Neural progenitor cell (in vitro differentiated cells): Measurements from ENCODE around the gene PPP2R2C. TPM values are rescaled to one million over a fixed set of nuclear protein-coding genes. Genes with fewer than 3 reads are reported as not detected.

Experiments used
- DNase-seq: peaks from one replicate; pipeline ENCODE4 v3.0.0-alpha.2; 2016; ENCODE audit warnings: low spot score
- H2AFZ ChIP-seq: fragments of 200-600 bp; sonication (generic); replicated peaks from 2 replicates; pipeline ENCODE4 v1.6.1; 2016; ENCODE audit warnings: antibody characterized with exemption
- H3F3A ChIP-seq: fragments of 200-600 bp; sonication (generic); 2 replicates; pipeline ENCODE4 v1.6.1; 2016; ENCODE audit warnings: antibody characterized with exemption, low read depth
- H3K27ac ChIP-seq: fragments of 200-600 bp; sonication (generic); 2 replicates; pipeline ENCODE4 v1.5.1; 2016; ENCODE audit warnings: mild to moderate bottlenecking
- H3K27me3 ChIP-seq: fragments of 200-600 bp; sonication (generic); 2 replicates; pipeline ENCODE4 v1.6.1; 2016; ENCODE audit warnings: mild to moderate bottlenecking, moderate library complexity
- H3K36me3 ChIP-seq: fragments of 200-600 bp; sonication (generic); 2 replicates; pipeline ENCODE4 v1.5.1; 2016
- H3K4me1 ChIP-seq: fragments of 200-600 bp; sonication (generic); 2 replicates; pipeline ENCODE4 v1.6.1; 2016; ENCODE audit warnings: mixed run types
- H3K4me2 ChIP-seq: fragments of 200-600 bp; sonication (generic); 2 replicates; pipeline ENCODE4 v1.6.1; 2016
- H3K4me3 ChIP-seq: fragments of 200-600 bp; sonication (generic); 2 replicates; pipeline ENCODE4 v1.5.1; 2016
- H3K79me2 ChIP-seq: fragments of 200-600 bp; sonication (generic); 2 replicates; pipeline ENCODE4 v1.6.1; 2016; ENCODE audit warnings: low read depth
- H3K9ac ChIP-seq: fragments of 200-600 bp; sonication (generic); 2 replicates; pipeline ENCODE4 v1.6.1; 2016
- H3K9me3 ChIP-seq: fragments of 200-600 bp; sonication (generic); 2 replicates; pipeline ENCODE4 v1.5.1; 2016; ENCODE audit warnings: low read depth
- H4K20me1 ChIP-seq: fragments of 200-600 bp; sonication (generic); 2 replicates; pipeline ENCODE4 v1.6.1; 2016; ENCODE audit warnings: low read depth
- H3K27ac Mint-ChIP-seq: 3 replicates; pipeline ENCODE4 v1.8.0; 2021; ENCODE audit warnings: mixed read lengths
- H3K27me3 Mint-ChIP-seq: 2 replicates; pipeline ENCODE4 v1.8.0; 2022; ENCODE audit warnings: low read depth, mild to moderate bottlenecking, inconsistent platforms, moderate library complexity, mixed read lengths; ENCODE audit not compliant: insufficient read depth
- H3K36me3 Mint-ChIP-seq: 3 replicates; pipeline ENCODE4 v1.8.0; 2021; ENCODE audit warnings: mixed read lengths
- H3K4me1 Mint-ChIP-seq: 3 replicates; pipeline ENCODE4 v1.8.0; 2021; ENCODE audit warnings: mixed read lengths
- H3K4me3 Mint-ChIP-seq: 3 replicates; pipeline ENCODE4 v1.8.0; 2021; ENCODE audit warnings: mild to moderate bottlenecking, moderate library complexity, mixed read lengths
- H3K9me3 Mint-ChIP-seq: 3 replicates; pipeline ENCODE4 v1.8.0; 2020; ENCODE audit warnings: mixed read lengths
- EZH2 ChIP-seq: fragments of 200-600 bp; sonication (generic); IDR thresholded peaks from 2 replicates; pipeline ENCODE4 v1.6.1; 2017; ENCODE audit warnings: antibody characterized with exemption, mild to moderate bottlenecking, moderate library complexity
- EZH2phosphoT487 ChIP-seq: fragments of 200-600 bp; sonication (generic); IDR thresholded peaks from 2 replicates; pipeline ENCODE4 v1.6.1; 2017; ENCODE audit warnings: antibody characterized with exemption
- total RNA-seq: library from RNA; depleted of rRNA; stranded (reverse); fragments of >200 nt; gene quantifications from 2 replicates; pipeline ENCODE4 v1.2.3, GENCODE V29; 2015; ENCODE audit warnings: low replicate concordance
- TF ChIP-seq, protein P1 (sequence below): fragments of 200-600 bp; sonication (generic); IDR thresholded peaks from 2 replicates; pipeline ENCODE4 v1.5.1; 2017; ENCODE audit warnings: antibody characterized with exemption, mild to moderate bottlenecking

The PPP2R2C gene
- total RNA-seq, 1 donor from 2014 or later, result 3.5 TPM

- no peak for TF ChIP-seq EZH2phosphoT487
- TF ChIP-seq, protein P1, sequence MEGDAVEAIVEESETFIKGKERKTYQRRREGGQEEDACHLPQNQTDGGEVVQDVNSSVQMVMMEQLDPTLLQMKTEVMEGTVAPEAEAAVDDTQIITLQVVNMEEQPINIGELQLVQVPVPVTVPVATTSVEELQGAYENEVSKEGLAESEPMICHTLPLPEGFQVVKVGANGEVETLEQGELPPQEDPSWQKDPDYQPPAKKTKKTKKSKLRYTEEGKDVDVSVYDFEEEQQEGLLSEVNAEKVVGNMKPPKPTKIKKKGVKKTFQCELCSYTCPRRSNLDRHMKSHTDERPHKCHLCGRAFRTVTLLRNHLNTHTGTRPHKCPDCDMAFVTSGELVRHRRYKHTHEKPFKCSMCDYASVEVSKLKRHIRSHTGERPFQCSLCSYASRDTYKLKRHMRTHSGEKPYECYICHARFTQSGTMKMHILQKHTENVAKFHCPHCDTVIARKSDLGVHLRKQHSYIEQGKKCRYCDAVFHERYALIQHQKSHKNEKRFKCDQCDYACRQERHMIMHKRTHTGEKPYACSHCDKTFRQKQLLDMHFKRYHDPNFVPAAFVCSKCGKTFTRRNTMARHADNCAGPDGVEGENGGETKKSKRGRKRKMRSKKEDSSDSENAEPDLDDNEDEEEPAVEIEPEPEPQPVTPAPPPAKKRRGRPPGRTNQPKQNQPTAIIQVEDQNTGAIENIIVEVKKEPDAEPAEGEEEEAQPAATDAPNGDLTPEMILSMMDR, result no peak
- no peak for TF ChIP-seq EZH2
- Histone ChIP-seq H3K4me1 (peaks cover 20% of the 10 kb centered on the region), H3K27ac (no peak overlapping the region), H3K9me3 (no peaks in the 10 kb centered on the region), H4K20me1 (no peaks in the 10 kb centered on the region), H3K4me2 (no peak overlapping the region), H3K4me3 (no peak overlapping the region), H2AFZ (no peak overlapping the region), H3K36me3 (no peaks in the 10 kb centered on the region), H3K27me3 (no peaks in the 10 kb centered on the region), H3K79me2 (no peaks in the 10 kb centered on the region), H3F3A (peaks cover 5% of the 10 kb centered on the region), H3K9ac (no peak overlapping the region)
- Mint-ChIP-seq H3K27me3 (peaks cover 11% of the 10 kb centered on the region), H3K36me3 (no peaks in the 10 kb centered on the region), H3K4me1 (peaks cover 27% of the 10 kb centered on the region), H3K4me3 (no peak overlapping the region), H3K27ac (no peak overlapping the region), H3K9me3 (no peaks in the 10 kb centered on the region)
- DNase-seq, result no peak
Observed at GRCh38 chr4:6443035-6444023, 29.1 kb downstream of the PPP2R2C start.

GRCh38 chr4:6442555-6442954 lies 29.9 kb downstream of the PPP2R2C start:
- no peaks in the 10 kb centered on the region for H3K27me3 ChIP-seq
- no peak overlapping the region for H3K27ac Mint-ChIP-seq

GRCh38 chr4:6441758-6442157 lies 30.7 kb downstream of the PPP2R2C start:
- TF ChIP-seq EZH2 (no peak), EZH2phosphoT487 (no peak)
- TF ChIP-seq, protein P1, result no peak
- Mint-ChIP-seq H3K27me3 (peaks cover 7% of the 10 kb centered on the region), H3K4me3 (no peak overlapping the region), H3K27ac (no peak overlapping the region), H3K36me3 (no peaks in the 10 kb centered on the region), H3K9me3 (no peaks in the 10 kb centered on the region), H3K4me1 (peaks cover 13% of the 10 kb centered on the region)
- H3K27me3 ChIP-seq, result no peaks in the 10 kb centered on the region
- H3K9me3 ChIP-seq, result no peaks in the 10 kb centered on the region
- H3K4me3 ChIP-seq, result no peak overlapping the region
- no peak overlapping the region for H3K27ac ChIP-seq
- no peaks in the 10 kb centered on the region for H3K36me3 ChIP-seq
- no peak overlapping the region for H2AFZ ChIP-seq
- H4K20me1 ChIP-seq, result no peaks in the 10 kb centered on the region
- H3K9ac ChIP-seq, result no peak overlapping the region
- H3F3A ChIP-seq, result peaks cover 1% of the 10 kb centered on the region
- H3K4me1 ChIP-seq, result peaks cover 6% of the 10 kb centered on the region
- no peaks in the 10 kb centered on the region for H3K79me2 ChIP-seq
- no peak for DNase-seq
- no peak overlapping the region for H3K4me2 ChIP-seq

More at GRCh38 chr4:6442555-6442954, 29.9 kb downstream of the PPP2R2C start:
- no peak overlapping the region for H3K9ac ChIP-seq
- H3K4me1 ChIP-seq, result peaks cover 14% of the 10 kb centered on the region
- H3K4me2 ChIP-seq, result no peak overlapping the region
- no peak overlapping the region for H3K4me3 ChIP-seq
- Mint-ChIP-seq H3K4me3 (no peak overlapping the region), H3K27me3 (peaks cover 8% of the 10 kb centered on the region), H3K4me1 (peaks cover 21% of the 10 kb centered on the region), H3K9me3 (no peaks in the 10 kb centered on the region), H3K36me3 (no peaks in the 10 kb centered on the region)
- DNase-seq, result no peak
- no peaks in the 10 kb centered on the region for H3K9me3 ChIP-seq
- H3F3A ChIP-seq, result peaks cover 5% of the 10 kb centered on the region
- no peak overlapping the region for H2AFZ ChIP-seq
- no peak for TF ChIP-seq EZH2
- TF ChIP-seq EZH2phosphoT487, result no peak
- TF ChIP-seq, protein P1, result no peak
- no peaks in the 10 kb centered on the region for H3K79me2 ChIP-seq
- no peaks in the 10 kb centered on the region for H4K20me1 ChIP-seq
- no peaks in the 10 kb centered on the region for H3K36me3 ChIP-seq
- H3K27ac ChIP-seq, result no peak overlapping the region
